HEK293 (cell line): ENCODE data around the gene PKHD1.

Source experiments
- CTCF ChIA-PET: fragments of 350-600 bp; formaldehyde crosslinking; extraction: SDS; loops from one replicate; lab custom pipeline; 2021; ENCODE audit warnings: antibody characterized with exemption; lab: Yijun Ruan, JAX
- POLR2A ChIA-PET: fragments of 300-600 bp; formaldehyde crosslinking; extraction: SDS; loops from one replicate; lab custom pipeline; 2020; ENCODE audit warnings: antibody characterized with exemption, inconsistent platforms; lab: Yijun Ruan, JAX
- H3K27ac ChIP-seq: fragments of 200-500 bp; sonication (Bioruptor generic); 2 replicates; pipeline ENCODE4 v1.5.1; 2014; ENCODE audit warnings: low read depth, low read length, control low read depth, inconsistent platforms; ENCODE audit errors: extremely low read depth
- H3K36me3 ChIP-seq, 2 experiments: fragments of 200-500 bp in 1 of 2; sonication (Bioruptor generic) in 1 of 2; 1 replicate in 1 of 2; 2 replicates in 1 of 2; pipeline ENCODE4 v1.5.1; 2014 to 2017; ENCODE audit warnings: inconsistent platforms in 2 of 2, low read length in 2 of 2; ENCODE audit not compliant: control insufficient read depth in 2 of 2, insufficient read depth in 1 of 2
- H3K4me1 ChIP-seq: fragments of 200-500 bp; sonication (Bioruptor generic); 2 replicates; pipeline ENCODE4 v1.5.1; 2014; ENCODE audit warnings: mild to moderate bottlenecking, low read length, inconsistent platforms; ENCODE audit not compliant: control insufficient read depth, insufficient read depth
- H3K4me3 ChIP-seq: 2 replicates; pipeline ENCODE4 v1.5.1; 2011; ENCODE audit warnings: low read depth, mild to moderate bottlenecking, control low read depth, low read length, moderate library complexity
- H3K9me3 ChIP-seq: fragments of 200-500 bp; sonication (Bioruptor generic); 2 replicates; pipeline ENCODE4 v1.5.1; 2014; ENCODE audit warnings: low read depth, low read length, inconsistent platforms; ENCODE audit not compliant: control insufficient read depth, insufficient read depth
- HOXA7 ChIP-seq: sonication (generic); formaldehyde crosslinking; IDR thresholded peaks from 2 replicates; pipeline ENCODE4 v1.8.1; 2022; ENCODE audit warnings: missing genetic modification reagents, borderline replicate concordance
- KLF1 ChIP-seq: fragments of 450-650 bp; formaldehyde crosslinking; IDR thresholded peaks from 2 replicates; pipeline ENCODE4 v1.5.1; 2016; ENCODE audit warnings: missing biosample characterization, missing genetic modification characterization
- MEIS1 ChIP-seq: sonication (generic); formaldehyde crosslinking; IDR thresholded peaks from 2 replicates; pipeline ENCODE4 v1.8.1; 2022; ENCODE audit warnings: missing genetic modification reagents, mild to moderate bottlenecking, borderline replicate concordance
- SP3 ChIP-seq: fragments of 450-650 bp; formaldehyde crosslinking; IDR thresholded peaks from 2 replicates; pipeline ENCODE4 v1.5.1; 2016; ENCODE audit warnings: missing biosample characterization, missing genetic modification characterization
- ZNF112 ChIP-seq: fragments of 450-650 bp; formaldehyde crosslinking; IDR thresholded peaks from 2 replicates; pipeline ENCODE4 v1.5.0; 2017; ENCODE audit warnings: missing biosample characterization, missing genetic modification characterization
- ZNF175 ChIP-seq: fragments of 450-650 bp; formaldehyde crosslinking; IDR thresholded peaks from 2 replicates; pipeline ENCODE4 v1.5.1; 2016; ENCODE audit warnings: missing biosample characterization, missing genetic modification characterization
- ZNF184 ChIP-seq: fragments of 450-650 bp; IDR thresholded peaks from 2 replicates; pipeline ENCODE4 v1.5.1; 2018; ENCODE audit warnings: missing biosample characterization, mild to moderate bottlenecking, missing genetic modification characterization
- ZNF19 ChIP-seq: fragments of 450-650 bp; formaldehyde crosslinking; IDR thresholded peaks from 2 replicates; pipeline ENCODE4; 2016; ENCODE audit warnings: missing biosample characterization, missing genetic modification characterization, low read depth
- ZNF2 ChIP-seq: fragments of 450-650 bp; formaldehyde crosslinking; IDR thresholded peaks from 2 replicates; pipeline ENCODE4 v1.5.1; 2016; ENCODE audit warnings: missing biosample characterization, missing genetic modification characterization
- ZNF239 ChIP-seq: fragments of 450-650 bp; formaldehyde crosslinking; IDR thresholded peaks from 2 replicates; pipeline ENCODE4 v1.5.1; 2016; ENCODE audit warnings: missing biosample characterization, missing genetic modification characterization
- ZNF266 ChIP-seq: fragments of 450-650 bp; formaldehyde crosslinking; IDR thresholded peaks from 2 replicates; pipeline ENCODE4 v1.5.1; 2016; ENCODE audit warnings: missing biosample characterization, missing genetic modification characterization, low read depth
- ZNF292 ChIP-seq: fragments of 450-650 bp; formaldehyde crosslinking; IDR thresholded peaks from 2 replicates; pipeline ENCODE4 v1.5.1; 2016; ENCODE audit warnings: low read depth, missing biosample characterization, missing genetic modification characterization, borderline replicate concordance
- ZNF324 ChIP-seq: fragments of 450-650 bp; formaldehyde crosslinking; IDR thresholded peaks from 2 replicates; pipeline ENCODE4 v1.5.1; 2016; ENCODE audit warnings: missing biosample characterization, missing genetic modification characterization
- ZNF350 ChIP-seq: fragments of 450-650 bp; formaldehyde crosslinking; IDR thresholded peaks from 2 replicates; pipeline ENCODE4 v1.5.0; 2017; ENCODE audit warnings: missing biosample characterization, mild to moderate bottlenecking, missing genetic modification characterization
- ZNF433 ChIP-seq: fragments of 450-650 bp; formaldehyde crosslinking; IDR thresholded peaks from 2 replicates; pipeline ENCODE4 v1.5.1; 2016; ENCODE audit warnings: missing biosample characterization, missing genetic modification characterization, low read depth
- ZNF530 ChIP-seq: fragments of 450-650 bp; formaldehyde crosslinking; IDR thresholded peaks from 2 replicates; pipeline ENCODE4 v1.5.1; 2016; ENCODE audit warnings: low read depth, missing biosample characterization, missing genetic modification characterization
- ZNF558 ChIP-seq: fragments of 450-650 bp; formaldehyde crosslinking; IDR thresholded peaks from 2 replicates; pipeline ENCODE4 v1.5.1; 2016; ENCODE audit warnings: missing biosample characterization, missing genetic modification characterization
- ZNF596 ChIP-seq: fragments of 450-650 bp; IDR thresholded peaks from 2 replicates; pipeline ENCODE4 v1.5.0; 2018; ENCODE audit warnings: missing biosample characterization, mild to moderate bottlenecking, missing genetic modification characterization, moderate library complexity
- ZNF610 ChIP-seq: fragments of 450-650 bp; formaldehyde crosslinking; IDR thresholded peaks from 2 replicates; pipeline ENCODE4 v1.5.1; 2016; ENCODE audit warnings: missing biosample characterization, missing genetic modification characterization, borderline replicate concordance
- ZNF677 ChIP-seq: fragments of 450-650 bp; IDR thresholded peaks from 2 replicates; pipeline ENCODE4 v1.5.0; 2018; ENCODE audit warnings: missing biosample characterization, mild to moderate bottlenecking, missing genetic modification characterization, moderate library complexity
- ZNF701 ChIP-seq: fragments of 450-650 bp; formaldehyde crosslinking; IDR thresholded peaks from 2 replicates; pipeline ENCODE4 v1.5.1; 2016; ENCODE audit warnings: missing biosample characterization, missing genetic modification characterization
- ZNF830 ChIP-seq: fragments of 450-650 bp; IDR thresholded peaks from 2 replicates; pipeline ENCODE4 v1.5.0; 2018; ENCODE audit warnings: missing biosample characterization, missing genetic modification characterization, low read depth, mild to moderate bottlenecking, moderate library complexity
- ZXDB ChIP-seq: fragments of 450-650 bp; formaldehyde crosslinking; IDR thresholded peaks from 2 replicates; pipeline ENCODE4 v1.5.1; 2016; ENCODE audit warnings: missing biosample characterization, missing genetic modification characterization
- TF ChIP-seq, protein P1 (sequence below): fragments of 450-650 bp; formaldehyde crosslinking; IDR thresholded peaks from 2 replicates; pipeline ENCODE4 v1.5.1; 2016; ENCODE audit warnings: missing biosample characterization, missing genetic modification characterization
- TF ChIP-seq, protein P2 (sequence below): fragments of 450-650 bp; IDR thresholded peaks from 2 replicates; pipeline ENCODE4 v1.5.1; 2018; ENCODE audit warnings: missing biosample characterization, missing genetic modification characterization
- TF ChIP-seq, protein P3 (sequence below): fragments of 450-650 bp; formaldehyde crosslinking; IDR thresholded peaks from 2 replicates; pipeline ENCODE4 v1.5.1; 2016; ENCODE audit warnings: missing biosample characterization, missing genetic modification characterization, low read depth
- TF ChIP-seq, protein P4 (sequence below): fragments of 450-650 bp; formaldehyde crosslinking; IDR thresholded peaks from 2 replicates; pipeline ENCODE4 v1.5.1; 2017; ENCODE audit warnings: missing biosample characterization, missing genetic modification characterization
- TF ChIP-seq, protein P5 (sequence below): fragments of 450-650 bp; formaldehyde crosslinking; IDR thresholded peaks from 2 replicates; pipeline ENCODE4 v1.5.1; 2017; ENCODE audit warnings: missing biosample characterization, mild to moderate bottlenecking, missing genetic modification characterization, moderate library complexity

PKHD1 gene

DNA sequence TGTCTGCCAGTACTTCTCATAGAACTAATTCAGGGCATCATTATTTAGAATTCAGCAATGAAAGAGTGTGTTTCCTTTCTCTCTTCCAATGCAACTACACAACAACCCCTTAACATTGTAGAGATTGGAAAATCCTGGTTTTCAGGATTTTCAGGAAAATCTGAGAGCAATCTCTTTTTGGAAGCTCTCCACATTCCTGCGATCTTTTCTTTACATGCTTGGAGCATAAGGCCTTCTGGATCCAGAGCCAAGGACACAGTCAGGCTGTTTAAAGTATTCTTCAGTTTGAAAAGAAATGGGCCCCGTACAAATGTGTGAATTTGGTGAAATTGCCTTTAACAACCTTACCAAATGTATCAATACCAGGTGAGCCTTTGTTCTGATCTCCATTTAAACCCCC, 469.7 kb downstream of the PKHD1 start (continued):
- TF ChIP-seq ZNF19: no peak
- TF ChIP-seq ZNF184 (tag by site-specific recombination): no peak
- TF ChIP-seq, all 188 proteins: peak for 0

DNA sequence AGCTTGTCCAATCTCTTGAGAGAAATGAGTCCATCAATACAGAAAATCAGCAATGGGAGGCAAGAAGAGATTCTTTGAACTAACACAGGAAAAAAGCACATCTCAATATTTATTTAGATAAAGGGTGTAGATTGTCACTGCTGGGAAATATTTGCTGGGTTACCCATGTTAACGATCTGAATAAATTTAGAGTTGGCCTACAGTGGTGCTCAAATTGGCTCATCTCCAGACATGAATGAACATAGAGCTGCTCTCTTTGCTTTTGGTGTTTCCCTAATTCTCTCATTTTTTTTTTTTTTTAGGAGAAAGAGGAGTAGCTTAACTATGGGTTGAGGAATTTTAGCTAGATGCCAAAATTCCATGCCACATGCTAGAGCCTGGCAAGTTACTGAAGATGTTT, 471.2 kb downstream of the PKHD1 start:
- TF ChIP-seq, protein P1, sequence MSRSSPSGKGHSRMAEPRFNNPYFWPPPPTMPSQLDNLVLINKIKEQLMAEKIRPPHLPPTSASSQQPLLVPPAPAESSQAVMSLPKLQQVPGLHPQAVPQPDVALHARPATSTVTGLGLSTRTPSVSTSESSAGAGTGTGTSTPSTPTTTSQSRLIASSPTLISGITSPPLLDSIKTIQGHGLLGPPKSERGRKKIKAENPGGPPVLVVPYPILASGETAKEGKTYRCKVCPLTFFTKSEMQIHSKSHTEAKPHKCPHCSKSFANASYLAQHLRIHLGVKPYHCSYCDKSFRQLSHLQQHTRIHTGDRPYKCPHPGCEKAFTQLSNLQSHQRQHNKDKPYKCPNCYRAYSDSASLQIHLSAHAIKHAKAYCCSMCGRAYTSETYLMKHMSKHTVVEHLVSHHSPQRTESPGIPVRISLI (tag by site-specific recombination): no peak
- TF ChIP-seq KLF1 (tag by site-specific recombination): no peak
- TF ChIP-seq ZNF266 (tag by site-specific recombination): no peak
- no peak for TF ChIP-seq ZNF610 (tag by site-specific recombination)
- TF ChIP-seq ZNF239 (tag by site-specific recombination): no peak
- TF ChIP-seq ZNF558 (tag by site-specific recombination): no peak
- TF ChIP-seq ZNF701 (tag by site-specific recombination): no peak
- no peak for TF ChIP-seq HOXA7 (CRISPR knock-in tag)
- no peak for TF ChIP-seq ZNF530 (tag by site-specific recombination)
- no peak for TF ChIP-seq ZNF175 (tag by site-specific recombination)
- no peak for TF ChIP-seq ZXDB (tag by site-specific recombination)
- H3K9me3 ChIP-seq: no peaks in the 10 kb centered on the region
- ChIA-PET CTCF (interaction anchor here (0.7 kb wide), 1 partner anchor 36 kb away, joined by 4 read pairs; no protein-coding TSS in a partner anchor), POLR2A (interaction anchor here (0.7 kb wide), 1 partner anchor 182 kb away, joined by 3 read pairs; no protein-coding TSS in a partner anchor)
- H3K36me3 ChIP-seq: no peaks in the 10 kb centered on the region
- H3K4me1 ChIP-seq: no peaks in the 10 kb centered on the region
- no peak overlapping the region for H3K27ac ChIP-seq
- H3K4me3 ChIP-seq: no peak overlapping the region

DNA sequence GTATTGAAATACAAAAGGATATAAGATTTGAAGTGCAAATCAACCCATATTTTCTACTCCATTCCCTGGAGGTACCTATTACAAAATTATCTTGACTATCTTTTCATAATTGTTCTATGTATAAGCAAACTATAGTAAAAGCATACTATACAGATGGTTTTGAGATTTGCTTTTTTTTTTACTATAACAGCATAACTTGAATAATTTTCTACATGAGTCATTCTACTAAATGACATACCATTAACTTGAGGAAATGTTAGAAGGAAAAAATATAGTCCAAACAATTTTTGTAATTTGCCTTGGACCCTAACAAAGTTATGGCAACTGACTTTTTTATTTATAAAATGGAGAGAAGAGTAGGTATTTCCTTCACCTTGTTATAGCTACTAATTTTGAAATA, 472.7 kb downstream of the PKHD1 start:
- POLR2A ChIA-PET: no interaction called here
- Histone ChIP-seq H3K4me1 (no peaks in the 10 kb centered on the region), H3K4me3 (no peak overlapping the region), H3K9me3 (no peaks in the 10 kb centered on the region), H3K36me3 (no peaks in the 10 kb centered on the region), H3K27ac (no peak overlapping the region)
- CTCF ChIA-PET: no interaction called here
- TF ChIP-seq ZNF324 (no peak), ZNF596 (tag by site-specific recombination) (no peak), MEIS1 (no peak), ZXDB (tag by site-specific recombination) (no peak), ZNF112 (tag by site-specific recombination) (no peak), ZNF292 (tag by site-specific recombination) (no peak), ZNF830 (tag by site-specific recombination) (no peak), ZNF433 (tag by site-specific recombination) (no peak), ZNF350 (tag by site-specific recombination) (no peak), ZNF677 (no peak), ZNF2 (tag by site-specific recombination) (no peak), SP3 (tag by site-specific recombination) (no peak)
- TF ChIP-seq, protein P2, sequence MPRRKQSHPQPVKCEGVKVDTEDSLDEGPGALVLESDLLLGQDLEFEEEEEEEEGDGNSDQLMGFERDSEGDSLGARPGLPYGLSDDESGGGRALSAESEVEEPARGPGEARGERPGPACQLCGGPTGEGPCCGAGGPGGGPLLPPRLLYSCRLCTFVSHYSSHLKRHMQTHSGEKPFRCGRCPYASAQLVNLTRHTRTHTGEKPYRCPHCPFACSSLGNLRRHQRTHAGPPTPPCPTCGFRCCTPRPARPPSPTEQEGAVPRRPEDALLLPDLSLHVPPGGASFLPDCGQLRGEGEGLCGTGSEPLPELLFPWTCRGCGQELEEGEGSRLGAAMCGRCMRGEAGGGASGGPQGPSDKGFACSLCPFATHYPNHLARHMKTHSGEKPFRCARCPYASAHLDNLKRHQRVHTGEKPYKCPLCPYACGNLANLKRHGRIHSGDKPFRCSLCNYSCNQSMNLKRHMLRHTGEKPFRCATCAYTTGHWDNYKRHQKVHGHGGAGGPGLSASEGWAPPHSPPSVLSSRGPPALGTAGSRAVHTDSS (tag by site-specific recombination): no peak
- TF ChIP-seq, protein P3, sequence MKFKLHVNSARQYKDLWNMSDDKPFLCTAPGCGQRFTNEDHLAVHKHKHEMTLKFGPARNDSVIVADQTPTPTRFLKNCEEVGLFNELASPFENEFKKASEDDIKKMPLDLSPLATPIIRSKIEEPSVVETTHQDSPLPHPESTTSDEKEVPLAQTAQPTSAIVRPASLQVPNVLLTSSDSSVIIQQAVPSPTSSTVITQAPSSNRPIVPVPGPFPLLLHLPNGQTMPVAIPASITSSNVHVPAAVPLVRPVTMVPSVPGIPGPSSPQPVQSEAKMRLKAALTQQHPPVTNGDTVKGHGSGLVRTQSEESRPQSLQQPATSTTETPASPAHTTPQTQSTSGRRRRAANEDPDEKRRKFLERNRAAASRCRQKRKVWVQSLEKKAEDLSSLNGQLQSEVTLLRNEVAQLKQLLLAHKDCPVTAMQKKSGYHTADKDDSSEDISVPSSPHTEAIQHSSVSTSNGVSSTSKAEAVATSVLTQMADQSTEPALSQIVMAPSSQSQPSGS: no peak
- TF ChIP-seq, protein P4, sequence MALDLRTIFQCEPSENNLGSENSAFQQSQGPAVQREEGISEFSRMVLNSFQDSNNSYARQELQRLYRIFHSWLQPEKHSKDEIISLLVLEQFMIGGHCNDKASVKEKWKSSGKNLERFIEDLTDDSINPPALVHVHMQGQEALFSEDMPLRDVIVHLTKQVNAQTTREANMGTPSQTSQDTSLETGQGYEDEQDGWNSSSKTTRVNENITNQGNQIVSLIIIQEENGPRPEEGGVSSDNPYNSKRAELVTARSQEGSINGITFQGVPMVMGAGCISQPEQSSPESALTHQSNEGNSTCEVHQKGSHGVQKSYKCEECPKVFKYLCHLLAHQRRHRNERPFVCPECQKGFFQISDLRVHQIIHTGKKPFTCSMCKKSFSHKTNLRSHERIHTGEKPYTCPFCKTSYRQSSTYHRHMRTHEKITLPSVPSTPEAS: no peak
- TF ChIP-seq, protein P5, sequence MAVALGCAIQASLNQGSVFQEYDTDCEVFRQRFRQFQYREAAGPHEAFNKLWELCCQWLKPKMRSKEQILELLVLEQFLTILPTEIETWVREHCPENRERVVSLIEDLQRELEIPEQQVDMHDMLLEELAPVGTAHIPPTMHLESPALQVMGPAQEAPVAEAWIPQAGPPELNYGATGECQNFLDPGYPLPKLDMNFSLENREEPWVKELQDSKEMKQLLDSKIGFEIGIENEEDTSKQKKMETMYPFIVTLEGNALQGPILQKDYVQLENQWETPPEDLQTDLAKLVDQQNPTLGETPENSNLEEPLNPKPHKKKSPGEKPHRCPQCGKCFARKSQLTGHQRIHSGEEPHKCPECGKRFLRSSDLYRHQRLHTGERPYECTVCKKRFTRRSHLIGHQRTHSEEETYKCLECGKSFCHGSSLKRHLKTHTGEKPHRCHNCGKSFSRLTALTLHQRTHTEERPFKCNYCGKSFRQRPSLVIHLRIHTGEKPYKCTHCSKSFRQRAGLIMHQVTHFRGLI: no peak
